Ammon's horn (tissue), 1 donor: ENCODE results near the gene DGKG.

Experiments used
- DNase-seq: peaks from one replicate; pipeline ENCODE4 v3.0.0-alpha.2; 2016; ENCODE audit warnings: low spot score

Gene DGKG

GRCh38 chr3:186361762-186362536, at the start of gene DGKG:
Gene DGKG, minus strand, starts transcription at chr3:186362234. Its CDS starts 41,775 bp downstream, at chr3:186320459.
- peak; percentile 82 for DNase-seq

GRCh38 chr3:186411089-186411488, 49.1 kb upstream of the DGKG start:
- no peak for DNase-seq

- DNase-seq = peak; percentile 50
Measured at GRCh38 chr3:186406669-186407635, 44.9 kb upstream of the DGKG start.

GRCh38 chr3:186401556-186401955, 39.5 kb upstream of the DGKG start:
- DNase-seq = no peak

GRCh38 chr3:186400662-186401061, 38.6 kb upstream of the DGKG start:
- no peak for DNase-seq

- no peak for DNase-seq
Measured at GRCh38 chr3:186400026-186400425, 38.0 kb upstream of the DGKG start.

GRCh38 chr3:186394566-186395217, 32.7 kb upstream of the DGKG start:
- no peak for DNase-seq

GRCh38 chr3:186386883-186387560, 25.0 kb upstream of the DGKG start:
- DNase-seq = no peak

GRCh38 chr3:186385856-186386602, 24.0 kb upstream of the DGKG start:
- peak; percentile 42 for DNase-seq

- DNase-seq = peak; percentile 63
Measured at GRCh38 chr3:186383026-186383993, 21.3 kb upstream of the DGKG start.

- DNase-seq = no peak
Measured at GRCh38 chr3:186382217-186382885, 20.3 kb upstream of the DGKG start.

- no peak for DNase-seq
Measured at GRCh38 chr3:186381424-186382216, 19.6 kb upstream of the DGKG start.

- DNase-seq = no peak
Measured at GRCh38 chr3:186380622-186381380, 18.8 kb upstream of the DGKG start.

- no peak for DNase-seq
Measured at GRCh38 chr3:186375443-186375842, 13.4 kb upstream of the DGKG start.

- no peak for DNase-seq
Measured at GRCh38 chr3:186374376-186374775, 12.3 kb upstream of the DGKG start.

- DNase-seq = no peak
Measured at GRCh38 chr3:186369217-186369616, 7.2 kb upstream of the DGKG start.

- no peak for DNase-seq
Measured at GRCh38 chr3:186368717-186369116, 6.7 kb upstream of the DGKG start.

- DNase-seq = no peak
Measured at GRCh38 chr3:186368176-186368575, 6.1 kb upstream of the DGKG start.
